Activated T-cell treated with anti-CD3 and anti-CD28 coated beads, Interleukin-2, amount 50 U/mL, for 24 hours (primary cell): ENCODE results near the gene EXOC2.
"Not testable (repeated sequence)": the region's sequence is repeated elsewhere in the genome, so short reads cannot be mapped to it uniquely, and the experiment has no call there.

Experiments used
- DNase-seq: peaks from one replicate; pipeline ENCODE4 v3.0.0-alpha.2; 2020
- H3K27ac Mint-ChIP-seq: 2 replicates; pipeline ENCODE4 v1.8.0; 2020; ENCODE audit warnings: mild to moderate bottlenecking, mixed read lengths
- H3K27me3 Mint-ChIP-seq: 2 replicates; pipeline ENCODE4 v1.8.0; 2020; ENCODE audit warnings: mixed read lengths
- H3K36me3 Mint-ChIP-seq: 2 replicates; pipeline ENCODE4 v1.8.0; 2020; ENCODE audit warnings: low read depth, mixed read lengths
- H3K4me1 Mint-ChIP-seq: 2 replicates; pipeline ENCODE4 v1.8.0; 2020; ENCODE audit warnings: low read depth, mixed read lengths
- H3K4me3 Mint-ChIP-seq: 2 replicates; pipeline ENCODE4 v1.8.0; 2020; ENCODE audit warnings: mild to moderate bottlenecking, moderate library complexity, mixed read lengths
- H3K9me3 Mint-ChIP-seq: 2 replicates; pipeline ENCODE4 v1.8.0; 2020; ENCODE audit warnings: mixed read lengths

The EXOC2 gene

DNA sequence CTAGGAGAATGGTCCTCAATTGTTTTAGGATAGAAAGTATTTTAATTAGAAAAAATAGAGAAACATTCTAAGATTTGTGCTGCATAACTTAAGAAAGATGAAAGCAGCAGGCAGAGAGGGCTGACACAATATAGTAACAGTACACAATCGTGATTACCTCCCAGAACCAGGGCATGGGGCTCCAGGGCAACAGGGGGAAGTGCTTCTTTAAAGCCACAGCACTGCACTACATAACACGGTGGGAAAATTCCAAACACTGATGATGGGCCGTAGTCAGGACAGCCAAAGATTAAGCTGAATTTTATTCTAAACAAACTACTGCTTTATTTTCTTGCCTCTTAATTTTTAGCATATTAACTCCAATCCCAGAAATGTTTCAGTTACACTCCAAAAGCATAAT lies 14.4 kb downstream of the EXOC2 start:
- H3K9me3 Mint-ChIP-seq = no peaks in the 10 kb centered on the region
- H3K27ac Mint-ChIP-seq = no peak overlapping the region
- H3K4me3 Mint-ChIP-seq = no peak overlapping the region
- no peak for DNase-seq
- peaks cover 39% of the 10 kb centered on the region for H3K36me3 Mint-ChIP-seq
- peaks cover 57% of the 10 kb centered on the region for H3K4me1 Mint-ChIP-seq
- H3K27me3 Mint-ChIP-seq = no peaks in the 10 kb centered on the region

DNA sequence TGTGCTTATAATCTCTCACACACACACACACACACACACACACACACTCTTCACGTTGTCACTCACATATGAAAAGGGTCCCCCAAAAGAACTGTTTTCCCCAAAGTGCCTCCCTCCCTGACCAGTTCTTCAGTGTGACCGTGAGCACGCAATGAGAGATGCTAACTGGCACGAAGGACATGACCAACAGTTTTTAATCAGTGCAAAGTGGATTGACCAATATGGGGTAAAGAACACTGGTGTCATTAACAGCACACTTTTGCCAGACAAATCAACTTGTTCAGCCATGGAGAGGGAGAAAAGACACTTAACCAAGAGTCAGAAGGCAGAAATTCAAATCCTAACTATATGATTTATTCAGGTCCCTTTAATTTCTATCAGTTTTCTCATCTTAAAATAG lies 15.0 kb downstream of the EXOC2 start:
- Mint-ChIP-seq H3K36me3 (peaks cover 37% of the 10 kb centered on the region), H3K4me3 (no peak overlapping the region), H3K27ac (no peak overlapping the region), H3K4me1 (peaks cover 51% of the 10 kb centered on the region), H3K9me3 (no peaks in the 10 kb centered on the region), H3K27me3 (no peaks in the 10 kb centered on the region)
- DNase-seq = no peak

DNA sequence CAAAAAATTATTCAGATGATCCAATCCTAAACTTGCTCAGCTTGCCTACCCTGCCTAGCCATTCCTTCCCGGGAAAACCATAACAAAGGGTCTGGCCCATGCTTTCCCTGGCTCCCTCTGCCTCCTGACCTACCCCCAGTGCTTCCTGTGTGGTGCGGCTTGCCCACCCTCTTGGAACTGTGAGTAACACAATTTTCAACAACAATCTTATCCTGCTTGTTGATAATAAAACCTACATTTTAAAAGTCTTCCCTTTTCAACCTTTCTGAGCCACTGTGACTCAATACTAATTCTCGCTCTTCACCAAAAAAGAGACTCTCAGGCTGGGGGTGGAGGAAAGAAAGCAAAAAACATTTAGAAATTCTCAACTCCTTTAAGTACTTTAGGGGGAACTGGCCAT lies 18.0 kb downstream of the EXOC2 start:
- Mint-ChIP-seq H3K9me3 (no peaks in the 10 kb centered on the region), H3K4me1 (peaks cover 36% of the 10 kb centered on the region), H3K27me3 (no peaks in the 10 kb centered on the region), H3K4me3 (peak overlapping the region; percentile 13), H3K27ac (peak overlapping the region; percentile 77), H3K36me3 (peaks cover 28% of the 10 kb centered on the region)
- no peak for DNase-seq

DNA sequence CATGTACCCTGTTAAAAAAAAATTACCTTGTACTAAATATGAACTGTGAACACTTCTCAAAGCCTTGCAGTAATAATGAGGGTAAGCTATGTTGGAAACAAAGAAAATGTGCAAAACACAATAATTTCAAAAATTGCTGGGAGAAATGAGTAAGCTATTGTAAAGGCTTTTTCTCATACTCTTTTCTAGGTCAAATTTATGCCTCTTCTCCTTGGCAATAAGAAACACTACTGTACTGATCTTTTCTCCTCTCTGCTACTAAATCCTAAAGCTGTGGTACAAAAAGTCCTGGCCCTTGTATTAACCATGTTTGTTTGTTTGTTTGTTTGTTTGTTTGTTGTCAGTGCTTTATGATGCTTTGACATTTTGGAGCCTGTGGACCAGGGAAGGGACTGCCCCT lies 18.5 kb downstream of the EXOC2 start:
- H3K4me3 Mint-ChIP-seq = no peak overlapping the region
- H3K27me3 Mint-ChIP-seq = no peaks in the 10 kb centered on the region
- peaks cover 32% of the 10 kb centered on the region for H3K4me1 Mint-ChIP-seq
- H3K9me3 Mint-ChIP-seq = no peaks in the 10 kb centered on the region
- H3K36me3 Mint-ChIP-seq = peaks cover 28% of the 10 kb centered on the region
- peak overlapping the region; percentile 77 for H3K27ac Mint-ChIP-seq
- no peak for DNase-seq

DNA sequence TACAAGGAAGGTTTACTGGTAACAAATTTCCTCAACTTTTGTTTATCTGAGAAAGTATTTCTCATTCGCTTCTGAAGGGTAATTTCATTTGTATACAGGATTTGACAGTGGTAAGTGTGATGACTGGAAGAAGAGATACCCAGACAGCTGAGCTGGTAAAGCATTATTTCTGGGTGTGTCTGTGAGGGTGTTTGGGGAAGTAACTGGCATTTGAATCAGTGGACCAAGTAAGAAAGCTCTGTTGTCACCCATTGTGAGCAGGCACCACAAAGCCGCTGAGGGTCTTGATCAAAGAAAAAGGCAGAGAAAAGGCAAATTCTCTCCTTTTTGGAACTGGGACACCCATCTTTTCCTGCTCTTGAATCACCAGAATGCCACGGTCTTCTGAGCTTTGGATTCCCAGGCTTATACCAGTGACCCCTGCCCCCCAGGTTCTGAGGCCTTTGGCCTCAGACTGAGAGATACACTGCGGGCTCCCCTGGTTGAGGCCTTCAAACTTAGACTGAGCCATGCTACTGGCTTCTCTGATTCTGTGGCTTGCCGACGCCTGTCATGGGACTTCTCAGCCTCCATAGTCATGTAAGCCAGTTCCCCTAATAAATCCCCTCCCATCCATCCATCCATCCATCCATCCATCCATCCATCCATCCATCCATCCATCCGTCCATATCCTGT lies 25.5 kb downstream of the EXOC2 start:
- Mint-ChIP-seq H3K27ac (no peak overlapping the region), H3K27me3 (no peaks in the 10 kb centered on the region), H3K4me1 (peaks cover 44% of the 10 kb centered on the region), H3K4me3 (no peak overlapping the region), H3K36me3 (peaks cover 25% of the 10 kb centered on the region), H3K9me3 (peaks cover 7% of the 10 kb centered on the region)
- DNase-seq = no peak

DNA sequence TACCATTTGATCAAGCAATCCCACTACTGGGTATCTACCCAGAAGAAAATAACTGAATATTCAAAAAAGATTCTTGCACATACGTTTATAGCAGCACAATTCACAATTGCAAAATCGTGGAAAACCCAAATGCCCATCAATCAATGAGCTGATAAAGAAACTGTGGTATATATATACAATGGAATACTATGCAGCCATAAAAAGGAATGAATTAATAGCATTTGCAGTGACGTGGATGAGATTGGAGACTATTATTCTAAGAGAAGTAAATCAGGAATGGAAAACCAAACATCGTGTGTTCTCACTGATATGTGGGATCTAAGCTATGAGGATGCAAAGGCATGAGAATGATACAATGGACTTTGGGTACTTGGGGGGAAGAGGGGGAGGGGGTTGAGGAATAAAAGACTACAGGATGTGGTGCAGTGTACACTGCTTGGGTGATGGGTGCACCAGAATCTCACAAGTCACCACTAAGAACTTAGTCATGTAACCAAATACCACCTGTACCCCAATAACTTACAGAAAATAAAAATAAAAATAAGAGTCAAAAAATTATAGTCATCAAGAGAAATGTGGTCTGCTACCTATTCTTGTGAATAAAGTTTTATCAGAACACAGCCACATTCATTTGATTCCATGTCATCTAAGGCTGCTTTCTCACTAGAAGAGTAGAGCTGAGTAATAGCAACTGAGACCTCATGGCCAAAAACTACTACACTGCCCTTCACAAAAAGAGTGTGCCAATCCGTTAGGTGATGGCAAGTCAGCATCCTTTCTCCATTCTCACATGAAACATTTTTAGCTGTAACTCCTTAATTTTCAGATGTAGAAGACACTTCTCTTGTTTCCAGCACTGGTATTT lies 27.3 kb downstream of the EXOC2 start:
- Mint-ChIP-seq H3K27me3 (no peaks in the 10 kb centered on the region), H3K4me3 (no peak overlapping the region), H3K4me1 (peaks cover 57% of the 10 kb centered on the region), H3K27ac (no peak overlapping the region), H3K9me3 (peaks cover 7% of the 10 kb centered on the region), H3K36me3 (peaks cover 22% of the 10 kb centered on the region)
- no peak for DNase-seq

DNA sequence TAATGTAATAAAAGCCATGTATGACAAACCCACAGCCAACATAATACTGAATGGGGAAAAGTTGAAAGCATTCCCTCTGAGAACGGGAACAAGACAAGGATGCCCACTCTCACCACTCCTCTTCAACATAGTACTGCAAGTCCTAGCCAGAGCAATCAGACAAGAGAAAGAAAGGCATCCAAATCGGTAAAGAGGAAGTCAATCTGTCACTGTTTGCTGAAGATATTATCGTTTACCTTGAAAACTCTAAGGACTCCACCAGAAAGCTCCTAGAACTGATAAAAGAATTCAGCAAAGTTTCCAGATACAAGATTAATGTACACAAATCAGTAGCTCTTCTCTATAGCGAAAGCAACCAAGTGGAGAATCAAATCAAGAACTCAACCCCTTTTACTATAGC lies 29.2 kb downstream of the EXOC2 start:
- Mint-ChIP-seq H3K36me3 (peaks cover 15% of the 10 kb centered on the region), H3K4me1 (peaks cover 71% of the 10 kb centered on the region)
- H3K9me3 Mint-ChIP-seq, DNase-seq, H3K27ac Mint-ChIP-seq, H3K27me3 Mint-ChIP-seq, H3K4me3 Mint-ChIP-seq: not testable (repeated sequence)

DNA sequence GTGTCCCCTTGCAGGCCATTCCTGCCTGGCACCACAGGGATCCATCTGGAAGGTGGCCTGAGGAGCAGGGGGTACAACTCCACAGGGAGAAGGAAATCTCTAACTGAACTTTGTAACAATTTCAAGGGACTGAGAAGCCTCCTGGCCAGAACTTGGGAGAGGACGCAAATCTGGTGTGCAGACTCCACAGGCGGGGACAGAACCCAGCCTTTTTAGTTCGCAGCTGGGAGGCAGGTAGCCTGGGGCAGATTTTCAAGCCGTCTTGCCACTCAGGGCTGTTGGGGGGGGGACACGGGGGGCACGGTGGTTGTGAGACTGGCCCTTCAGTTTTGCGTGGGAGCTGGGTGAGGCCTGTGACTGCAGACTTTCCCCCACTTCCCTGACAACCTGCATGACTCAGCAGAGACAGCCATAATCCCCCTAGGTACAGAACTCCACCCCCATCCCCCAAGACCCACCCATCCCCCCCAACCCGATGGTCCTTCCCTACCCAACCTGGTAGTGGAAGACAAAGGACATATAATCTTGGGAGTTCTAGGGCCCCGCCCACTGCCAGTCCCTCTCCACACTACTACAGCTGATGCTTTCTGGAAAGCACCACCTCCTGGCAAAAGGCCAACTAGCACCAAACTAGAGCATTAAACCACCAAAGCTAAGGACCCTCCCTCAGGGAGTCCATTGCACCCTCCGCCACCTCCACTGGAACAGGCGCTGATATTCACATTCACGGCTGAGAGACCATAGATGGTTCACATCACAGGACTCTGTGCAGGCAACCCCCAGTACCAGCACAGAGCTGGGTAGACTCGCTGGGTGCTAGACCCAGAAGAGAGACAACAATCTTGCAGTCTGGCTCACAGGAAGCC lies 33.0 kb downstream of the EXOC2 start:
- H3K27ac Mint-ChIP-seq = peak overlapping the region; percentile 72
- peak; percentile 35 for DNase-seq
- H3K4me3 Mint-ChIP-seq = no peak overlapping the region
- H3K36me3 Mint-ChIP-seq = peaks cover 31% of the 10 kb centered on the region
- peaks cover 66% of the 10 kb centered on the region for H3K4me1 Mint-ChIP-seq
- H3K27me3 Mint-ChIP-seq = no peaks in the 10 kb centered on the region
- H3K9me3 Mint-ChIP-seq = peaks cover 3% of the 10 kb centered on the region

DNA sequence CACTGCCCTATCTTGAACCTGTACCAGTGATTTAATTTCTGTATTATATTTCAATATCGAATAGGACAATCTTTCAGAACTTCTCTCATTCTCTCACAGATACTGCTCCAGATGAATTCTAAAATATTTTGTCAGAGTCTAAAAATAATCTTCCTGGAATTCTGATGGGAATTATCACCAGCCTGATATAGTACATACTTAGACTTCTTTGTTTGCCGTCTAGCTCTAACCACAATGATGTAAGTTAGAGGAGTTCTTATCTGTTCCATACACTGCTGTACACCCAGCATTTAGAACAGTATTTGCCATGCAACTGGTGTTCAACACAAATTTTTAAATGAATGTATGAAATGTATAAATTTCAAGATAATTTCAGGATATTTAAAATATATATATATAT lies 34.7 kb downstream of the EXOC2 start:
- Mint-ChIP-seq H3K27ac (no peak overlapping the region), H3K4me1 (peaks cover 61% of the 10 kb centered on the region), H3K9me3 (peaks cover 6% of the 10 kb centered on the region), H3K4me3 (no peak overlapping the region), H3K27me3 (no peaks in the 10 kb centered on the region), H3K36me3 (peaks cover 41% of the 10 kb centered on the region)
- DNase-seq = no peak

DNA sequence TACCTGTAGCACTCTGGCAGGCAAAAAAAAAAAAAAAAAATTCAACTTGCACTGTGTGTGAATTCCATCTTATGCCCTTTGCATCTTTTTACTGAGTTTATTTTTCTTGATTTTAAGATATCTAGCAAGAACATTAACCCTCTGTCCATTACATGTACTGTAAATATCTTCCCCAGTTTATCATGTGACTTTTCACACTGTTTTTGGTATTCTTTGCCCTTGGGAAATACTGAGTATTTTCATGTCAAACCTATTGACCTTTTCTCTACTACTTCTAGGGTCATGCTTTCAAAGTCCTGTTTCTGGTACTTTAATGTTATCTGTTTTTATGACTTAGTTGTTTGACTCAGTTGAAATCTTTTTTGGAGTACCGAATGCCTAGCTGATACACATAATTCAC lies 35.2 kb downstream of the EXOC2 start:
- peaks cover 41% of the 10 kb centered on the region for H3K36me3 Mint-ChIP-seq
- H3K9me3 Mint-ChIP-seq = peaks cover 6% of the 10 kb centered on the region
- H3K27me3 Mint-ChIP-seq = no peaks in the 10 kb centered on the region
- no peak overlapping the region for H3K27ac Mint-ChIP-seq
- H3K4me1 Mint-ChIP-seq = peaks cover 61% of the 10 kb centered on the region
- no peak for DNase-seq
- no peak overlapping the region for H3K4me3 Mint-ChIP-seq

DNA sequence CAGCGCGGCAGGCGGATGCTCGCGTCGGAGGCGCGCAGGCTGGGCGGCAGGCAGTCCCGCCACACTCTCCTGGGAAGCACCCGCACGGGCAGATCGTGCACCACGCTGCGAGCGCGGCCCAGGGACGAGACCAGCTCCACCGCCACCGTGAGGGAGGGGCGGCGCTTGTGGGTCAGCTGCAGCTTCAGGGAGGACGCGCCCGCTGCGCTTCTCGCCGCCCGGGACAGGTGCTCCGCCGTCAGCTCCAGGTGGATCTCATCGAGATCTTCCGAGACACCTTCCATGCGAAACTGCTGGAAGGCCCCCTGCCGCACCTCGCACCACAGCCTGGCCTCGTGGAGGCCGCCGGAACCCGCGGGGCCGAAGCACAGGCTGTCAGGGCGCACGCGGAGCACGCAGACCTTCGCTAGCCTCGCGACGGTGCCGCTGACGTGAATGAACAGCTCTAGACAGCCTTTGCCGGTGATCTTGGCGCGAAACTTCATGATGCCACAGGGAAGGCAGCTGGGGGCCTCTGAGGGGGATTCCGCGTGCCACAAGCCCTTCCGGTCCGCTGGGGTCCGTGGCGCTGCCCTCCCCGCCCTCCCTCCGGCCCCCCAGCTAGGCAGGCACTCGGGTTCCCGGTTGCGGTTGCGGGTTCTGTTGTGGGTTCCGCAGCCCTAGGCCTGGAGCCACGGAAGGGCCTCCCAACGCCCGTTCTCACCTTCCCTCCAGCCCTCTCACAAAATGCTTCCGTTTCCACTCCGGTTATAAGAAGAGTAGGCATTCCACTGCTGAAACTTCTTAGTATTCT lies 36.3 kb downstream of the EXOC2 start, which contains the start of gene HUS1B:
Gene HUS1B, minus strand, starts transcription at position 641 of the 793 bp plus-strand sequence. Its CDS starts 156 bp downstream, at position 485.
- H3K27ac Mint-ChIP-seq = no peak within 1 kb of the TSS
- H3K4me3 Mint-ChIP-seq = no peak within 1 kb of the TSS
- no peak for DNase-seq
- peaks cover 54% of the 10 kb centered on the region for H3K4me1 Mint-ChIP-seq
- peaks cover 42% of the 10 kb centered on the region for H3K36me3 Mint-ChIP-seq
- peaks cover 6% of the 10 kb centered on the region for H3K9me3 Mint-ChIP-seq
- H3K27me3 Mint-ChIP-seq = no peaks in the 10 kb centered on the region

DNA sequence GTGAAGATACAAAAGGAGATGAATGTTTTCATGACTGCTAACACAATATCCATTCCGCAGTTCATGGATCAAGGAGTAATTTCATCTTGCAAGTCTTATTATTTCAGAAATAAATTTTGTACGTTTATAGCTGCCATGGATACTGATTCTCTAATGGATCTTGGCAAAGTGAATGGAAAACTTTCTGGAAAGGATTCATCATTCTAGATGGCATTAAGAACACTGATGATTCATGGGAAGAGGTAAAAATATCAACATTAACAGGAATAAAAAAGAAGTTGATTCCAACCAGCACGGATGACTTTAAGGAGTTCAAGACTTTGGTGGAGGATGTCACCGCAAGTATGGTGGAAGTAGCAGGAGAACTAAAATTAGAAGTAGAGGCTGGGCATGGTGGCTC lies 38.8 kb downstream of the EXOC2 start:
- H3K27me3 Mint-ChIP-seq = no peaks in the 10 kb centered on the region
- no peak overlapping the region for H3K27ac Mint-ChIP-seq
- peaks cover 41% of the 10 kb centered on the region for H3K36me3 Mint-ChIP-seq
- peaks cover 6% of the 10 kb centered on the region for H3K9me3 Mint-ChIP-seq
- H3K4me3 Mint-ChIP-seq = no peak overlapping the region
- DNase-seq = no peak
- H3K4me1 Mint-ChIP-seq = peaks cover 30% of the 10 kb centered on the region

DNA sequence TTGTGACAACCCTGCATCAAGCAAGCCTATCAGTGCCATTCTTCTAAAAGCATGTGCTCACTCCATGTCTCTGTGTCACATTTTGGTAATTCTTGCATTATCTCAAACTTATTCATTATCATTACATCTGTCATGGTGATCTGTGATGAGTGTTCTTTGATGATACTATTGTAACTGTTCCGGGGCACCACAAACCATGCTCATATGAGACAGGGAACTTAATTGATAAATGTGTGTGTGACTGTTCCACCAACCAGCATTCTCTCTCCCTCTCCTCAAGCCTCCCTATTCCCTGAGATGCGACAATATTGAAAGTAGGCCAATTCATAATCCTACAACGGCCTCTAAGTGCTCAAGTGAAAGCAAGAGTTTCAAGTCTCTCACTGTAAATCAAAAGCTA lies 40.1 kb downstream of the EXOC2 start:
- Mint-ChIP-seq H3K9me3 (peaks cover 6% of the 10 kb centered on the region), H3K27ac (no peak overlapping the region), H3K4me1 (peaks cover 27% of the 10 kb centered on the region), H3K27me3 (no peaks in the 10 kb centered on the region), H3K4me3 (no peak overlapping the region), H3K36me3 (peaks cover 41% of the 10 kb centered on the region)
- DNase-seq = no peak

DNA sequence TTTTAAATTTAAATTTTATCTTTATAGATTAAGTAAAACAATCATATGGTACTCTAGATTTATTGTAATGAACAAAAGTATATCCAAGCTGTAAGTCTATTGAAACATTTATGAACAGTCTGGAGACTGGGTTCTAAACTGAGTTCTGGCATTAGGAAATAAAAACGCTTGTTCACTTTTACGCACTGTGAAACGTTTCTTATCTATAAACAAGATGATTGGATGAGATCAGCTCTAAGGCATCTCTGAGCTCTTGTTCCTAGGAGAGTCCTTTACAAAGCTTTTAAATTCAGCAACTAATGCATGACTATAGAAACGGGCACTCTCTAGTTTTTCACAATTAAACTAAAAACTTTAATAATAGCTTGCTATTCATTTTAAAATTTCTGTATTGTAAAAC lies 42.8 kb downstream of the EXOC2 start:
- H3K27me3 Mint-ChIP-seq = no peaks in the 10 kb centered on the region
- no peak overlapping the region for H3K27ac Mint-ChIP-seq
- H3K4me3 Mint-ChIP-seq = no peak overlapping the region
- peaks cover 18% of the 10 kb centered on the region for H3K36me3 Mint-ChIP-seq
- no peak for DNase-seq
- peaks cover 46% of the 10 kb centered on the region for H3K4me1 Mint-ChIP-seq
- peaks cover 3% of the 10 kb centered on the region for H3K9me3 Mint-ChIP-seq
